PC-3 (cell line): Measurements from ENCODE around the gene TFDP1. TPM values are rescaled to one million over a fixed set of nuclear protein-coding genes. Genes with fewer than 3 reads are reported as not detected.

ENCODE experiments used
- ATAC-seq: fragments of 200-7000 bp; cut with Tn5 transposase; 2 replicates; pipeline ENCODE4 v1.9.1; 2020; ENCODE audit warnings: mild to moderate bottlenecking, moderate library complexity
- BruUV-seq: library from RNA; stranded (reverse); fragments of 400-500 nt; replicated peaks from 2 replicates; lab custom pipeline; 2021; lab: Mats Ljungman, UMichigan
- CTCF ChIA-PET: fragments of 300-600 bp; sonication (Branson Sonifier 250); formaldehyde crosslinking; loops from one replicate; lab custom pipeline; 2022; ENCODE audit warnings: antibody characterized with exemption; lab: Charles Lee
- POLR2A ChIA-PET: fragments of 300-600 bp; sonication (Branson Sonifier 250); formaldehyde crosslinking; loops from one replicate; lab custom pipeline; 2022; ENCODE audit warnings: antibody characterized with exemption; ENCODE audit not compliant: unreplicated experiment; lab: Charles Lee
- DNase-seq: peaks from one replicate; pipeline ENCODE4 v3.0.0-alpha.2; 2015
- H2AFZ ChIP-seq: fragments of 300-600 bp; sonication (generic); 2 replicates; pipeline ENCODE4 v1.6.0; 2016; ENCODE audit warnings: antibody characterized with exemption, low read length
- H3F3A ChIP-seq: fragments of 300-600 bp; sonication (generic); one replicate; pipeline ENCODE4 v1.6.0; 2017; ENCODE audit warnings: antibody characterized with exemption, low read length, control low read depth, mild to moderate bottlenecking; ENCODE audit not compliant: unreplicated experiment
- H3K27ac ChIP-seq: fragments of 300-600 bp; sonication (generic); 2 replicates; pipeline ENCODE4 v1.5.1; 2016; ENCODE audit warnings: mild to moderate bottlenecking, low read length
- H3K27me3 ChIP-seq: fragments of 300-600 bp; sonication (generic); 2 replicates; pipeline ENCODE4 v1.6.1; 2016; ENCODE audit warnings: low read length, mixed read lengths
- H3K36me3 ChIP-seq: fragments of 300-600 bp; sonication (generic); 2 replicates; pipeline ENCODE4 v1.6.1; 2016; ENCODE audit warnings: low read depth, mixed run types, low read length, mixed read lengths
- H3K4me1 ChIP-seq: fragments of 300-600 bp; sonication (generic); 2 replicates; pipeline ENCODE4 v1.5.1; 2016; ENCODE audit warnings: low read length; ENCODE audit not compliant: insufficient read depth
- H3K4me2 ChIP-seq: fragments of 300-600 bp; sonication (generic); 2 replicates; pipeline ENCODE4 v1.6.0; 2016; ENCODE audit warnings: low read length
- H3K4me3 ChIP-seq: fragments of 300-600 bp; sonication (generic); 2 replicates; pipeline ENCODE4 v1.5.1; 2016; ENCODE audit warnings: mild to moderate bottlenecking, low read length, mixed read lengths
- H3K79me2 ChIP-seq: fragments of 300-600 bp; sonication (generic); 2 replicates; pipeline ENCODE4 v1.6.1; 2017; ENCODE audit warnings: low read length, mixed read lengths
- H3K9ac ChIP-seq: fragments of 300-600 bp; sonication (generic); 2 replicates; pipeline ENCODE4 v1.6.0; 2016; ENCODE audit warnings: mild to moderate bottlenecking, low read length
- H3K9me2 ChIP-seq: fragments of 300-600 bp; sonication (generic); replicated peaks from 2 replicates; pipeline ENCODE4 v1.6.1; 2016; ENCODE audit warnings: mixed run types, low read length, mixed read lengths
- H3K9me3 ChIP-seq: fragments of 300-600 bp; sonication (generic); 2 replicates; pipeline ENCODE4 v1.6.1; 2016; ENCODE audit warnings: low read length, mixed read lengths
- H4K20me1 ChIP-seq: fragments of 300-600 bp; sonication (generic); 2 replicates; pipeline ENCODE4 v1.6.1; 2016; ENCODE audit warnings: low read length, mixed read lengths
- EZH2 ChIP-seq: fragments of 300-600 bp; sonication (generic); IDR thresholded peaks from one replicate; pipeline ENCODE4 v1.6.1; 2017; ENCODE audit warnings: antibody characterized with exemption, mild to moderate bottlenecking, low read length; ENCODE audit not compliant: unreplicated experiment
- EZH2phosphoT487 ChIP-seq: fragments of 300-600 bp; sonication (generic); IDR thresholded peaks from 2 replicates; pipeline ENCODE4 v1.6.1; 2018; ENCODE audit warnings: mild to moderate bottlenecking, antibody characterized with exemption, low read length, borderline replicate concordance
- intact Hi-C: fragments of 100-400 bp; cut with micrococcal nuclease; formaldehyde crosslinking; loops from 2 replicates; pipeline ENCODE4 v1.9.0; 2023
- total RNA-seq: library from RNA; depleted of rRNA; stranded (reverse); fragments of >200 nt; gene quantifications from 2 replicates; pipeline ENCODE4 v1.2.3, GENCODE V29; 2014
- TF ChIP-seq, protein P1 (sequence below): fragments of 300-600 bp; sonication (generic); conservative IDR thresholded peaks from 2 replicates; pipeline ENCODE4 v1.5.1; 2017; ENCODE audit warnings: antibody characterized with exemption, low read depth, mild to moderate bottlenecking, low read length

TFDP1 gene
- total RNA-seq, 1 experiment from 2014 or later = 89.5 TPM

DNA sequence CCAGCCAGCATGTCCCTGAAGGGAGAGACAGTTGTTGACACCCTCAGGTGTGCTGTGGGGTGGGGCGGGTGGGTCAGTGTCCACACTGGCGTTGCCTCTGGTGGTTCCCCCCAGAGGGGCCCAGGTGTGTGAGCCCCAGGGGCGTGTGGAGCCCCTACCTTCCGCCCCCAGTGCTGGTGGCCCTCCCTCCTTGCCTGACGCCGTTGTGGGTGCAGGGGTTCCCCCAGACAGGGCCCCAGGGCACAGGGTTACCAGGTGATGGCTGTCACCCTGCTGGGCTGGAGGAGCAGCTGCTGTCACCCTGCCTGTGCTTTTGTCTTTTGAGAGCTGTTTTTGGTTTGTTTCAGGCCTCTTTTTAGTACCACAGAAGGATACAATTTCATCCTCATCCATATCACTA lies 46.3 kb downstream of the TFDP1 start:
- no TSS peak for BruUV-seq
- no peak overlapping the region for H3K9ac ChIP-seq
- POLR2A ChIA-PET = no interaction called here
- H2AFZ ChIP-seq = no peak overlapping the region
- DNase-seq = no peak
- no peaks in the 10 kb centered on the region for H3K4me1 ChIP-seq
- no peak overlapping the region for H3K27ac ChIP-seq
- intact Hi-C loops = no loop called here
- no peaks in the 10 kb centered on the region for H3K9me3 ChIP-seq
- TF ChIP-seq, protein P1, sequence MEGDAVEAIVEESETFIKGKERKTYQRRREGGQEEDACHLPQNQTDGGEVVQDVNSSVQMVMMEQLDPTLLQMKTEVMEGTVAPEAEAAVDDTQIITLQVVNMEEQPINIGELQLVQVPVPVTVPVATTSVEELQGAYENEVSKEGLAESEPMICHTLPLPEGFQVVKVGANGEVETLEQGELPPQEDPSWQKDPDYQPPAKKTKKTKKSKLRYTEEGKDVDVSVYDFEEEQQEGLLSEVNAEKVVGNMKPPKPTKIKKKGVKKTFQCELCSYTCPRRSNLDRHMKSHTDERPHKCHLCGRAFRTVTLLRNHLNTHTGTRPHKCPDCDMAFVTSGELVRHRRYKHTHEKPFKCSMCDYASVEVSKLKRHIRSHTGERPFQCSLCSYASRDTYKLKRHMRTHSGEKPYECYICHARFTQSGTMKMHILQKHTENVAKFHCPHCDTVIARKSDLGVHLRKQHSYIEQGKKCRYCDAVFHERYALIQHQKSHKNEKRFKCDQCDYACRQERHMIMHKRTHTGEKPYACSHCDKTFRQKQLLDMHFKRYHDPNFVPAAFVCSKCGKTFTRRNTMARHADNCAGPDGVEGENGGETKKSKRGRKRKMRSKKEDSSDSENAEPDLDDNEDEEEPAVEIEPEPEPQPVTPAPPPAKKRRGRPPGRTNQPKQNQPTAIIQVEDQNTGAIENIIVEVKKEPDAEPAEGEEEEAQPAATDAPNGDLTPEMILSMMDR = no peak
- TF ChIP-seq EZH2 = no peak
- TF ChIP-seq EZH2phosphoT487 = no peak
- no peaks in the 10 kb centered on the region for H3K9me2 ChIP-seq
- H3K4me3 ChIP-seq = no peak overlapping the region
- peaks cover 41% of the 10 kb centered on the region for H3K79me2 ChIP-seq
- no peaks in the 10 kb centered on the region for H4K20me1 ChIP-seq
- no peak overlapping the region for H3K4me2 ChIP-seq
- no peaks in the 10 kb centered on the region for H3F3A ChIP-seq
- CTCF ChIA-PET = no interaction called here
- no peaks in the 10 kb centered on the region for H3K27me3 ChIP-seq
- peaks cover 5% of the 10 kb centered on the region for H3K36me3 ChIP-seq
- no peak for ATAC-seq

DNA sequence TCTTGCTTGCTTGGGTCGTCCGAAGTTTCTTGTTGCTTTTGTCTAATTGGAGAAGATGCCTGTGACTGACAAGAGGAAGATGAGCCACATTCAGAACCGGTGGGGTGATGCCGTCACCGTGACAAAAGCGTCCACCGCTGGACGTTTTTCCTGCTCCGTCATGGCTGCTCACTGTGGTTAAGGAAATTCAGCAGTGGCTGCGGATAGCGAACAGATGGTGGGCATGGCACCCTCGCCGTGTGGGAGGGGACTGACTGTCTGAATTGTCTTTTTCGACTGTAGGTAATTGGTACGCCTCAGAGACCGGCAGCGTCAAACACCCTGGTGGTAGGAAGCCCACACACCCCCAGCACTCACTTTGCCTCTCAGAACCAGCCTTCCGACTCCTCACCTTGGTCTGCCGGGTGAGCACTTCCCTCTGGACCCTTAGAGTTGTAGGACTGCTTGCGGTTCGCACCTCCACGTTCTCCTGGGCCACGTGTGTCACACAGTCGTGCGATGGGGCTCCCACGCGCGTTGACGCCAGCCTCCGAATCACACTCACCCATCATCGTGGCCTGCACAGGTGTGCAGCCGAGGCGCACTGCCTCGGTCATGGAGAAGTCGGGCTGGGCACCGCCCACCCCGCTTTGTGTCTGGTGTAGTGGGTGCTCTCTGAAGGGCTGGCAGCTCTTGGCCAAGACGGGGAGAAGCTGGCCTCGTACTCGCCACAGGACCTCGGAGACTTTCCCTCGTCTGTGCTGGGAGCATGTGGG lies 47.0 kb downstream of the TFDP1 start:
- no peak for DNase-seq

More for the DNA sequence above, 47.0 kb downstream of the TFDP1 start:
- H3F3A ChIP-seq = no peaks in the 10 kb centered on the region
- no peak overlapping the region for H3K27ac ChIP-seq
- intact Hi-C loops = no loop called here
- H3K9me2 ChIP-seq = no peaks in the 10 kb centered on the region
- H4K20me1 ChIP-seq = no peaks in the 10 kb centered on the region
- ChIA-PET CTCF (no interaction called here), POLR2A (no interaction called here)
- no peak for TF ChIP-seq EZH2
- TF ChIP-seq, protein P1 = no peak
- no peak for TF ChIP-seq EZH2phosphoT487
- no peaks in the 10 kb centered on the region for H3K27me3 ChIP-seq
- H3K9ac ChIP-seq = no peak overlapping the region
- no TSS peak for BruUV-seq
- H3K9me3 ChIP-seq = no peaks in the 10 kb centered on the region
- H3K4me1 ChIP-seq = no peaks in the 10 kb centered on the region
- H3K36me3 ChIP-seq = peaks cover 5% of the 10 kb centered on the region
- no peak for ATAC-seq
- no peak overlapping the region for H3K4me2 ChIP-seq
- H3K4me3 ChIP-seq = no peak overlapping the region
- H3K79me2 ChIP-seq = peaks cover 35% of the 10 kb centered on the region
- no peak overlapping the region for H2AFZ ChIP-seq
